ENCODE data around the gene SYTL3.
A peak's percentile ranks its signal among the peaks of the same experiment; 100 is the strongest.
"Not testable (repeated sequence)": the region's sequence is repeated elsewhere in the genome, so short reads cannot be mapped to it uniquely, and the experiment has no call there.

The SYTL3 gene

GRCh38 chr6:158780246-158780884 is 130.5 kb downstream of the SYTL3 start:
- DNase-seq = no peak

- no peak for DNase-seq
Measured at GRCh38 chr6:158780988-158781691, 131.3 kb downstream of the SYTL3 start.

DNA sequence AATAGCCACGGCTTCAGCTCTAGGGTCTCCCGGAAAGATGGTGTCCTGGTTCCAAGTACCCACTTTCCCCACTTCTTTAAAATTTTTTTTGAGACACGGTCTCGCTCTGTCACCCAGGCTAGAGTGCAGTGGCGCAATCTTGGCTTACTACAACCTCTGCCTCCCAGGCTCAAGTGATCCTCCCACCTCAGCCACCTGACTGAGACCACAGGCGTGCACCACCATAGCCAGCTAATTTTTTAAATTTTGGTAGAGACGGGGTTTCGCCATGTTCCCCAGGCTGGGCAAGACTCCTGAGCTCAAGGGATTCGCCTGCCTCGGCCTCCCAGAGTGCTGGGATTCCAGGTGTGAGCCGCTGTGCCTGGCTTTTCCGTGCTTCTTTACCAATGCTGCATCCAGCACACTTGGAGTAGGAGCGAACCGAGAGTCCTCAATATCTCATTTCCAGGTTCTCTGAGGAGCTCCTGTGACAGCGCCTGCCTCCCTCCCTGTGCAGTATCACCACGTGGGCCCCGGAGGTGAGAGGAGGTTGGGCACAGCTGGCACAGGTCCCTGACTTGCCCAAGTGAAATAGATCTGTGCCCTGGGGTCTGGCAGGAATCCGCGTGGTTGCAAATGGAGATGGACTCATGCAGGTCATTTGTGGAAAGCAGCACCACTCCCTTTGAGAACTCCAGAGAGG is 132.0 kb downstream of the SYTL3 start:
- DNase-seq = no peak

DNA sequence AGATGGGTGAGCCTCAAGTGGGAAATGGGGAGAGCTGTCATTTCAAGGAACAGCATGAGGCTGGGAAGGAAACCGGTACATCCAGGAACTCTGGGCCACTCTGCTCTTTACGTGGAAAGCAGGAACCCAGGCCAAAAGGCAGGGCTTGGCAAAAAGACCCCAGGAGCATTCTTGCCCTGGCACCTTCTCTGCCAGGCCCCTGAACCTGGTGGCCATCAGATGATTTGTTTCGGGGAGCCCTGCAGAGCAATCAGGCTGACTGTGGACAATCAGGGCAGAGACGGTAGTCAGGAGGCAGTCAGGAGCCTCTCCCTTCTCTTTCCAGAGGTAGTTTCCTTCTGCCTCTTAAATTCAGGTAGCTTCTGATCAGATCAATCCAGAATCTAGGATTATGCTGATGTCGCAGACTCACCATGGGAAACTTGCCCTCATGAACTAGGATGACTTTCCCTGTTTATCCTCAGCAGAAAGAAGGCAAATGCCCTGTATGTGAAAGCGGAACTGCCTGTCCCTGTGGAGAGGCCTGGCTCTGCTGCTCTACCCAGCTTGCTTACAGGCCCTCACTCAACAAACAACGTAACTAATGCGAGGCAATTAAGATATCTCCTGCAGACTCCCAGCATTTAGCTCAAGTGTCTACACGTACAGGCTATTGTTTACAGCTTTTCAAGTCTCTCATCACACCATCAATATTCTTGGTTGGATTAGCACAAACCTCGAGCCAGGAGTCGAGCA is 132.7 kb downstream of the SYTL3 start:
- no peak for DNase-seq

DNA sequence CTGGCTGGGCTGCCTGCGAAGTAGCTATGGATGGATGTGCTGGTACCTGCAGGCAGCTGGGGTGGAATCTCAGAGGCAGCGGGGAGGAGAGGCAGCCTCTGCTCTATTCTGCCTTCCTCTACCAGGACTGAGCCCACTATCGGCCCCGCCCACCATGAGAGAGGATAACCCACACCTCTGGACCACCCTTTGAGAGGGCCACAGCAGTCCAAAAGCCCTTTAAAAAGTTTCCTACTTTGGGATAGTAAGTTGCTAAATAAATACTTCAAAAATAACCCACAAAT is 133.3 kb downstream of the SYTL3 start:
- DNase-seq = no peak

DNA sequence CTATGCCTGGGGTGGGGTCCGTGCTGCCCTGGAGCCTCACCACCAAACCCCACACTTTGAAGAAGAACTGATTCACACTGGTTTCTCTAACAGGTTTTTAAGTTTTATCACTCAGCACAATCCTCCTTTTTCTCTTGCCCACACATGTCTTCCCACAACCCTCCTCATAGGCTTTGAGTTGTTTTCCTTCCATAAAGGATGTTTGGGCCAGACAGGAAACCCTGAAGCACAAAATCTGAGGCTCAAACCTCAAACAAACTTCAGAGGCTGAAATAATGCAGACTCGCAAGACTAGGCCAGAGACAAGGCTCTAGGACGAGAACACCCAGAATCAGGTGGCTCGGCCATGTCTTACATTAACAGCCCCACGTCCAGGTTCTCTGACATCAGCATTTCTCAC is 134.0 kb downstream of the SYTL3 start:
- DNase-seq = no peak

DNA sequence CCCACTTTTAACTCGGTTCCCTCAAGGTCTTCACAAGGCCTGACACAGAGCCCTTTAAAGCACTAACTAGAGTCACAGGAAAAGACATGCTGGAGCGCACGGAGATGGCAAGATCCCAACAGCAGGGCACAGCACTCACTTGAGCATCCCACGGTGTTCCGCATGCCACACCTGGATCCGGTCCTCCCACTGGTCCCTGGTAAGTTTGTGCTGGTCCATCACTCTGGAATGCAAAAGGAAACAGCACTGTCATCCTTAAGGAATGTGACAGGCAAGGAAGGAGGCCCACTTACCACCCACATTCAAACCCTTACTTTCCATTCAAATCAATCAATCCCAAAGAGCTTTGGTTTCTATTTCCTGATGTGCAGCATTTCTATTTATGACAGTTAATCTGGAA is 134.7 kb downstream of the SYTL3 start:
- no peak for DNase-seq

DNA sequence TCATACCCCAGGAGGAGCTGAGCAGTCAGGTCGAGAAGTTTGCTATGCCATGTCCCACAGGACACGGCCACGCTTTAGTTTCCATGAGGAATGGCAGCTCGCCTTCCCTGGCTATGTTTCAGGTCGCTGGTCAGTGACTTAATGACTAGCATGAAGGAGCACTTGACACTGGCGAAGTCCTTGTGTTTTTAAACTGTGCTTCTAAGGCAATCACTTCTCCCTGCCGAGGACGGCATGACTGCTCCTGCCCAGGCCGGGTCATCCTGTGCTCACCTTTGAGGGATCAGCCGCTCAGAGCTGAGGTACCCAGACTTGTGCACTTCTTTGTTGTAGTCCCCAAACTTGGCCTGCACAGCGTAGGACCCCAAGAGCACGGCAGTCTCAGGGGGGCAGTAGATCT is 135.2 kb downstream of the SYTL3 start:
- no peak for DNase-seq

- DNase-seq = no peak
Measured at GRCh38 chr6:158786645-158787304, 136.9 kb downstream of the SYTL3 start.

- DNase-seq = no peak
Measured at GRCh38 chr6:158787395-158787794, 137.5 kb downstream of the SYTL3 start.

- DNase-seq = no peak
Measured at GRCh38 chr6:158789115-158789917, 139.5 kb downstream of the SYTL3 start.

DNA sequence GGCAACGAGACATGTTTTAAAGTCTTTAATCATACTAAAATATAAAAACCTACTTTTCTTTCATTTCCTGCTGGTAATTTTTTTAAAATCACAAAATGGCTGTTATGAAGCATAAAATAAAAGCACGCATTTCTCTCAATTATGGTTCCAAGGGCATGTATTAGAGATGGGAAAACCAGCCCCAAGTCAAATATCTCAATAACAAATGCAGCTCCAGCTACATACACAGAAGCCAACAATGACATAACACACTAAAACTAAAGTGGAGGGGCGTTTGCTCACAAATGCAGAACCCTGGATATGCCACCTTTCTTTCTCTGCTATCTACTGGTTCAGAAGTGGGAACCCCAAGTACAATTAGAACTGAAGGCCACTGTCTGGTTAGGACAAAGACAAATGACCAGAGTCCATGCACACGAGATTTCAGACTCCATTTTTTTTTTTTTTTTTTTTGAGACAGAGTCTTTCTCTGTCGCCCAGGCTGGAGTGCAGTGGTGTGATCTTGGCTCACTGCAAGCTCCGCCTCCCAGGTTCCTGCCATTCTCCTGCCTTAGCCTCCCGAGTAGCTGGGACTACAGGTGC is 141.5 kb downstream of the SYTL3 start:
- no peak for DNase-seq

- not testable (repeated sequence) for DNase-seq
Measured at GRCh38 chr6:158792505-158792904, 142.7 kb downstream of the SYTL3 start.

DNA sequence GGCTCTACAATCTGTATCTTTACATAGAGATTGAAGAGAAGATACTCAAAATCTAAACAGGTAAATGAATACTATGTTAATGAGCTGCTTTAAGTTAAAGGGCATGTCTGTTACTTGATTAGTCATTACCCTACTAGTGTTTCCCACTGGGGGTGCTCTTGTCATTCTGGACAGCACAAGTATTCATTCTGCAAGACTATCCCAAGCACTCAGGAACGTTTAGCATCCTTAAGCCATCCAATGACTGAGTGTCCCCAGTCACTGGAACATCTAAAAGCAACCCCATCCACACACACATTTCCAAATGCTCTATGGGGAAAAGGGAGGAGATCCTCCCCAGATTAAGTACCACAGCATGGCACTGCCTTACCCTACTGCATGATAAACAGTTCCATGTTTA is 143.6 kb downstream of the SYTL3 start:
- DNase-seq = no peak

GRCh38 chr6:158795516-158795915 is 145.7 kb downstream of the SYTL3 start:
- DNase-seq = no peak

DNA sequence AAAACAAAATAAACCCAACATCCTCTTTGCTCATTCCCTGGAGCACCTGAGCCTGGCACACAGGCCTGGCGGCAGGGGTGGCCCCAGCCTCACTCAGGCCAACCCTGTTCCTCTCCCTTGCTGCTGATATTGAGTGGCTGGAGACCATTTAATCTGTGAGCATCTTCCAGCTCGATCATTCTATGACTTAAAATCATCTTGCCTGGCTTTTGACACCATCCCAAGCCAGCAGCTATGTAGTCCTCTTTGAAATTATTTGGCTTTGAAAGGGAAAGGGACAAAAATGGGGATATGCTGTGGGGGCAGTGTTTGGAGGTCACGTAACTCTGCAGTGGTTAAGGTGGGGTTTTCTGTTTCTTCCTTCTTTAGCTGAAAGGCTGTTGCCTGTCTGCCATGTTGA is 146.5 kb downstream of the SYTL3 start:
- no peak for DNase-seq

DNA sequence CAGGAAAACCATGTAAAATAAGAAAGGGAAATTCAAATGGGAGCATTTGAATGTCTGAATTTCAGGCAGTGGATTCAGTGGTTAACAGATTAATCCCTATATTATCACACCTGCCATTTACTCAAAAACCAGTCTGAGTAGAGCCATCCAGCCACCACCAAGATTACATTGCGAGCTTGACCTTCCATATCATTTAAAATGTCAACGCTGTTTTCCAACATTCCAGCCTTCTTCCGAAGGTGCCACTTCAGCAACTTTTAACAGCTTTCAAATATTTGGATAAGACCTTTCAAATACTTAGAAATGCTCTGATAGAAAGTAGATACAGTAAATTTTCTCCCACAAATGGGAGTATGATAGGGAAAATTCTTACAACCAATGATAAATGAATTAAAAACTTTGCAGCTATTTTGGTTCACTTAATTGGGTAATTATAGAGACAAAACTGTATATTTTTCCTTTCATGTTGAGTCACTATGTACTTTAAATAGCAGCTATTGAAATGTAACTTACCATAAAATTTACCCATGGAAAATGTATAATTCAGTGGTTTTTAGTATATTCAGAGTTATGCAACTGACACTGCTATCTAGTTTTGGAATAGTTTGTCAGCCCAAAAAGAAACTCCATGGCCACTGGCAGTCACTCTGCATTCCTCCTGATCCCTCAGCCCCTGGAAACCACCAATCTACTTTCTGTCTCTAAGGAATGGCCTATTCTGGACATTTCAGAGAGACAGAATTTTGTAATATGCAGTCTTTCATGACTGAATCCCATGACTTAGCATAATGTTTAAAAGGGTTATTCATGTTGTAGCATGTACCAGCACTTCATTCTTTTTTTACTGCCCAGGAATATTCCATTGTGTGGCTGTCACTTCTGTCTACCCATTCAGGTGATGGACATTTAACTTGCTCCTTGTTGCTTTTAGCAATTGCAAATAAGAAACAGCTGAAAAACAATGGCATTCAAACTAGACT is 147.8 kb downstream of the SYTL3 start:
- DNase-seq = no peak

- no peak for DNase-seq
Measured at GRCh38 chr6:158798311-158798710, 148.5 kb downstream of the SYTL3 start.

DNA sequence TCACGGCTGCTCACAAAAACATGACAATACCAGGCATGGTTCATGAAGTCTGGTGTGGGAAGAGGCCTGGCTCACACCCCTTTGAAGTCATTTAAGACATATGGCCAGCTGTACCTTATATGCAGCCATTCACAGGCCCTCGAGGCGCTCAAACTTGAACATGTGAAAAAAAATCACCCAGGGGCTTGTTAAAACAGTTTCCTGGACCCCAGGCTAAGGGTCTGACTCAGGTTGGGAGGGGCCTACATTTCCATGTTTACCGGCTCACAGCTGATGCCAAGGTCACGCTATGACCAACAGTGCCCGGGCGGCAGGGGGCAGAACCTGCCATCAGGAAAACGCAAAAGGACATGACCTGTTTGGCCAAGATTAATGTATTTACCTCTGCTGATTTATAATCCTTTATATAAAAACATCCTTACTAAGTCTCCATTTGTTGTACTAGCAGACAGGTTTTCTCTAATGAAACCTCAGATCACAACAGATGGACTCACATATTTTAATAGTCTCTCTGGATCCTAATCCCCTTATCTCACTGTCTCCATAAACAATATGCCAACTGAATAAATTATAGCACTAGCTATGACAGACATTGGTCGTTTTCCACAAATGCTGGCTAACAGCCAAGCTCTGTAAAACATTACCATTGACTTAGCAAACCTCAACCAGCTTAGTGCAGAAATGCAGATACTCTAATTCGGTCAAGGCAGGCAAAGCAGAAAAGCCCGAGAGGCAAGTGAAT is 149.4 kb downstream of the SYTL3 start:
- DNase-seq = peak; percentile 67

Data from SHP77 treated with DMSO at 0.1 percent for 48 hours (cell line).